IgD-negative memory B cell (primary cell): ENCODE measurements around the gene PDK2. TPM values are rescaled to one million over a fixed set of nuclear protein-coding genes. Genes with fewer than 3 reads are reported as not detected.

ENCODE experiments used
- H3K27ac Mint-ChIP-seq, 3 donors: one replicate each; pipeline ENCODE4 v1.8.0; 2020 to 2022; ENCODE audit warnings: mild to moderate bottlenecking in 3 of 3, mixed read lengths in 3 of 3, moderate library complexity in 1 of 3
- H3K27me3 Mint-ChIP-seq: one replicate; pipeline ENCODE4 v1.8.0; 2021; ENCODE audit warnings: mixed read lengths
- H3K36me3 Mint-ChIP-seq: one replicate; pipeline ENCODE4 v1.8.0; 2020; ENCODE audit warnings: mild to moderate bottlenecking, mixed read lengths
- H3K4me1 Mint-ChIP-seq, 3 donors: one replicate each; pipeline ENCODE4 v1.8.0; 2020 to 2022; ENCODE audit warnings: mixed read lengths in 3 of 3, mild to moderate bottlenecking in 1 of 3
- H3K4me3 Mint-ChIP-seq, 4 donors: one replicate each; pipeline ENCODE4 v1.8.0; 2020 to 2022; ENCODE audit warnings: mild to moderate bottlenecking in 4 of 4, mixed read lengths in 4 of 4, moderate library complexity in 3 of 4
- H3K9me3 Mint-ChIP-seq, 3 donors: one replicate each; pipeline ENCODE4 v1.8.0; 2020 to 2021; ENCODE audit warnings: mixed read lengths in 3 of 3, mild to moderate bottlenecking in 1 of 3
- polyA plus RNA-seq: library from polyadenylated mRNA; unstranded; fragments of 300-500 nt; fragmentation: Illumina TruSeq; gene quantifications from one replicate; pipeline ENCODE4 v1.2.3, GENCODE V29; 2021

PDK2 gene
- polyA plus RNA-seq, 1 donor from 2014 or later: 38.8 TPM

DNA sequence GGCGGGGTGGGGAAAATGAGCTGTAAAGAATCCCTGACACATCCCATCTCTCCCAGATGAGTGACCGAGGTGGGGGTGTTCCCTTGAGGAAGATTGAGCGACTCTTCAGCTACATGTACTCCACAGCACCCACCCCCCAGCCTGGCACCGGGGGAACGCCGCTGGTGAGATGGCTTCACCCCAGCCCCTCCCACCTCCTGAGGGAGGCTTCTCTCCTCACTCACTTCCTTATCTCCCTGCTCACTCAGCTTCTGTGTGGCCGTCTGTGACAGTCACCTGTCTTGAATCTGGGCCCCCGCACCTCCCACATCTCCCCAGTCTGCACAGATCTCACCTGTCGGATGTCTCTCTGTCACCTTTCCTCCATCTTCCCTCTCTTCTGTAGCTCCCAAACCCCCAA lies 13.4 kb downstream of the PDK2 start:
- Mint-ChIP-seq H3K27me3 (no peaks in the 10 kb centered on the region), H3K36me3 (peaks cover 3% of the 10 kb centered on the region), H3K4me3 (no peak overlapping the region), H3K27ac (no peak overlapping the region), H3K9me3 (no peaks in the 10 kb centered on the region), H3K4me1 (peaks cover 0 to 5% (median 0%) of the 10 kb centered on the region in 3 donors)

DNA sequence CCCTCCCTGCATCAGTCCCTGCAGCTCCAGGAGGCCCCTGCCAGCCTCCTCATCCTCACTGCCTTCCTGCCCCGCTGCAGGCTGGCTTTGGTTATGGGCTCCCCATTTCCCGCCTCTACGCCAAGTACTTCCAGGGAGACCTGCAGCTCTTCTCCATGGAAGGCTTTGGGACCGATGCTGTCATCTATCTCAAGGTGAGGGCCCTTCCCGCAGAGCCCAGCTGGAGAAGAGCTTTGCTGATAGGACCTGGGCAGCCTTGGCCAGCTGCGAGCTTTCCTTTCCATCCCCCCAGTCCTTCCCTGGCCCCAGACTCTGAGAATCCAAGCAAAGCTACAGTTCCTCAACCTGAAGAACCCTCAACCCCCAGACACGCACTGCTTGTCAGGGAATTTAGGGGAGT lies 14.1 kb downstream of the PDK2 start:
- H3K27ac Mint-ChIP-seq: no peak overlapping the region
- H3K4me3 Mint-ChIP-seq: no peak overlapping the region
- H3K36me3 Mint-ChIP-seq: peaks cover 3% of the 10 kb centered on the region
- H3K4me1 Mint-ChIP-seq: peaks cover 0 to 5% (median 0%) of the 10 kb centered on the region in 3 donors
- H3K9me3 Mint-ChIP-seq: no peaks in the 10 kb centered on the region
- H3K27me3 Mint-ChIP-seq: no peaks in the 10 kb centered on the region

DNA sequence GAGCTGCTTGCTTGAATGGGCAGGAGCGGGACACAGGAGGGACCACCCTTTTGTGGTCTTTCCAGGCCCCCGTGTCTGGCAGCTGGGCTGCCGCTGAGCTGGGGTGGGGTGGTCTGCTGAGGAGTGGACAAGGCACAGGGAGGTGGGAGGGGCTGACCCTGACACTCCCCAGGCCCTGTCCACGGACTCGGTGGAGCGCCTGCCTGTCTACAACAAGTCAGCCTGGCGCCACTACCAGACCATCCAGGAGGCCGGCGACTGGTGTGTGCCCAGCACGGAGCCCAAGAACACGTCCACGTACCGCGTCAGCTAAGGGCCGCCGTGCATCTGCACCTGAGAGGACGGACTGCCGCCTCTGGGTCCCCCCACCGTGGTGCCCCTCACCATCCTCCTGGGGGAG lies 14.6 kb downstream of the PDK2 start:
- Mint-ChIP-seq H3K4me1 (peaks cover 0 to 5% (median under 1%) of the 10 kb centered on the region in 3 donors), H3K36me3 (peaks cover 3% of the 10 kb centered on the region), H3K27ac (no peak overlapping the region), H3K4me3 (no peak overlapping the region), H3K27me3 (peaks cover under 1% of the 10 kb centered on the region), H3K9me3 (no peaks in the 10 kb centered on the region)

DNA sequence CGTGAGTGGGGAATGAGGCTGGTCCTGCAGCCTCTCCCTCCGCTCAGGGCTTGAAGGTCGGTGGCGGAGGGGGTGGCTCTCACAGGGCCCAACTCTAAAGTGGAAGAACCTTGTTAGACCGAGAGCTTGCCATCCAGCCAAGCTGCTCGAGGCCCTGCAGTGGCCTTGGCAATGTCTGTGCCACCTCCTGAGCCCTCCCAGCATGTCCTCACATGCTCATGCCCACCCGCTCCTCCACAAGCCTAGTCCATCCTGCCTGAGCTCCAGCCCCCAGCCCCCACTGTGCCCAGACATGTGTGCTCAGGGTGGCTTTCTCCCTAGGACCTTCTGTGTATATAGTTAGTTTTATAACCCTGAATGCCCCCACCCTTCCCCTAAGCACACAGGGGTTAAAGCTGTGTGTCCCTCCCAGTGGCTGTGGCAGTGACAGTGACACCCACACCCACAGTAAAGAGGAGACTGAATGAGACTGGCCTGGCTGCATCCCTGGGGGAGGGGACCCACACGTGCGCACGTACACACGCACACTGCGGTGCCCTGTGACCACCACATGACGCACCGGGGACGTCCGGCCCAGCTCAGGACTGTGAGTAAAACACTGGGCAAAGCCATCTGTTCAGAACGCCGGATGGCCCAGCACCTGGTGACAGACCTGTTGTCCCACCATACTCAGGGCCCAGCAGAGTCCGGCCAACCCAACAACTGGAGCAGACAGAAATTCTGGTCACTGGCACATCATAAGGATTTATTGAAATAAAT lies 15.6 kb downstream of the PDK2 start:
- peak overlapping the region in 2 of 3 donors; percentile 39 for H3K27ac Mint-ChIP-seq
- peaks cover 6% of the 10 kb centered on the region for H3K27me3 Mint-ChIP-seq
- peaks cover 0 to 10% (median 1%) of the 10 kb centered on the region in 3 donors for H3K4me1 Mint-ChIP-seq
- H3K9me3 Mint-ChIP-seq: no peaks in the 10 kb centered on the region
- H3K36me3 Mint-ChIP-seq: peaks cover 3% of the 10 kb centered on the region
- H3K4me3 Mint-ChIP-seq: no peak overlapping the region

DNA sequence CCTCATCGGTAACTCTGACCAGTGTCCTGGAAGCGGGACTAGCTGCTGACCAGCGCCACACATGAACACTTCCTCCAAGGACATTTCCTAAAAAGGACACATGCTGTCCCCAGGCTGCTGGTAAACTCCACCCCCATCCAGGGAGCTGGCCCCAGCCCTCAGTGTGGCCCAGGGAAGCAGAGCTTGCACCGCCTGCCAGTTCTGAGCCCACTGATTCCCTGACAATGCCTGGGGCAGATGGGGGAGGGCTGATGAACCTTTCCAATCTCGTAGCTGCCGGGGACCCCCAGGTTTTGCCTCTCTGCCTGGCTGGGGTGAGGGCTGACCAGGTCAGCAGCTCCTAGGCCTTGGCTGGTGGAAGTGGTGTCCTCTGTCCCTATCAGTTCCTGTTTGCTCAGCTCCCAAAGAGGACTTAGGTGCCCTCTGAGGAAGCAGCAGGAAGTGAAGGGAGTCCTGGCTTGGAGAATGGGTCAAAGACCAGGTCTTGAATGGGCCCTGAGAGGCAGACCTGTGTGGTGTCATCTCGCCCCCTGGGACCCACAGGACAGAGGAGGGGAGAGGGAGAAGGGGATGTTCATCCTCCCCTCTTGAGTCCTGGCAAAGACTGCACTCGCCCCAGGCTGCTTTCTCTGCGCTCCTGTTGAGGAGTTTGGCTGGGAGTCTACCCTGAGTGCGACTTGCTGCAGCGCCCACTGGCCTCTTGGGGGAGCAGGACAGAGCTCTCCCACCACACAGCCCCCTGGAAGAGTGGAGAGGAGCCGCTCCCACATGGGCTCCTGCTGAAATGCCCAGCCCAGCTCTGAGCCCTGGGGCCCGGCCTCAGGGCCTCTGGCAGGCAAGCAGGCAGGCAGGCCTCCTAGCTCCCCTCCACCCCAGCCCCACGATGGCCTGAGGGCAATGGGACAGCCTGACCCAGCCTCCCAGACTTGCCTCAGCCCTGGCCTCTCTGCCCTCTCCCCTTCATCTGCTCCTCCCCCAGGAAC lies 16.8 kb downstream of the PDK2 start:
- Mint-ChIP-seq H3K27me3 (peaks cover 15% of the 10 kb centered on the region), H3K4me1 (peaks cover 4 to 11% (median 5%) of the 10 kb centered on the region in 3 donors), H3K9me3 (no peaks in the 10 kb centered on the region), H3K36me3 (peaks cover 3% of the 10 kb centered on the region), H3K27ac (no peak overlapping the region), H3K4me3 (no peak overlapping the region)

DNA sequence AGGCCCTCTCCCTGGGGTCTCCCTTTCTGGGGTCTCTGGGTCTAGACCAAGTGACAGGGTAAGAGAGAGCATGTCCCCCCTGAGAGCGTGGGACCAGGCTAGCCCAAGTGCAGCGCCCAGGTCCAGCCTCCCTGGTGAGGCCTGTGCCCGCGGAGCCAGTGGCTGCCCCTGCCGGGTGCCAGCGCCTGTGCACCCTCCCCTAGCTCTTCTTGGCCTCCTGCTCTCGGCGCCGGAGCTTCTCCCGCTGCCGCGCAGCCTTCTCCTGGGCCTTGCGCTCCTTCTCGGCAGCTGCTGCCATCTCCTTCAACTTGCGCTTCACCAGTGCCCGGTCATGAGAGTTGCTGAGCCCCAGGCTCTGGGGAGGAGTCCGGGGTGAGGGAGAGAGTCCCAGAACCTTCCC lies 17.5 kb downstream of the PDK2 start:
- H3K27ac Mint-ChIP-seq: no peak overlapping the region
- peaks cover 3% of the 10 kb centered on the region for H3K36me3 Mint-ChIP-seq
- H3K27me3 Mint-ChIP-seq: peaks cover 17% of the 10 kb centered on the region
- H3K9me3 Mint-ChIP-seq: no peaks in the 10 kb centered on the region
- H3K4me1 Mint-ChIP-seq: peaks cover 5 to 12% (median 7%) of the 10 kb centered on the region in 3 donors
- no peak overlapping the region for H3K4me3 Mint-ChIP-seq

DNA sequence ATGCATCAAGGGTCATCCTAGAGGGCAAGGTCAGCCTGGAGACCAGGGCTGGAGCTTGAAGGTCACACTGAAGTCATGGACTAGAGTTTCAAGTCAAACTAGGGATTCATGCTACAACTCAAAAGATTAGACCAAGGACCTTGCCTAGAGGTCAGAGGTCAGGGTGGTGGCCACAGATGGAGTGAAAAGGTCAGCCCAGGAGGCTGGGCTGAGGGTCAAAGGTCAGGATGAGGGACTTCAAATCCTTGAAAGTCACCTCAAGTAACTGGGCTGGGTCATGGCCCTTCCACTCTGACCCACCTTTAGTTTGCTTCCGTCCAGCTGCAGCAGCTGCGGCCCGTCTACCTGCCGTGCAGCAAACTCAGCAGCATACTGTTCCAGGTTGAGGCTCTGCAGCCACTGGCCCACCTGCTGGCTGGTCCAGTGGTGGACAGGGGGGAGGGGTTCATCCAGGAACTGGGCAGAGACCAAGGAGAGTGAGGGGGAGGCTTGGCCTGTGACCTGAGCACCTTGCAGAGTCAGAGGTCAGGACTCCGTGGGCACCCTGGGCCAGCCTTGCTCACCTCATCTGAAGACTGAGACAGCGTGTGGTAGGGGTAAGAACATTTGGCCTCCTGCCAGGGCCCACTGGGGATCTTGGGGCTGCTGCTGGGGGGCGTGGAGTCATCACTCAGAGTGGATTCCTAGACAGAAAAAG lies 18.6 kb downstream of the PDK2 start:
- Mint-ChIP-seq H3K27ac (no peak overlapping the region), H3K36me3 (peaks cover 1% of the 10 kb centered on the region), H3K27me3 (peaks cover 20% of the 10 kb centered on the region), H3K4me1 (peaks cover 5 to 12% (median 7%) of the 10 kb centered on the region in 3 donors), H3K9me3 (no peaks in the 10 kb centered on the region), H3K4me3 (no peak overlapping the region)

DNA sequence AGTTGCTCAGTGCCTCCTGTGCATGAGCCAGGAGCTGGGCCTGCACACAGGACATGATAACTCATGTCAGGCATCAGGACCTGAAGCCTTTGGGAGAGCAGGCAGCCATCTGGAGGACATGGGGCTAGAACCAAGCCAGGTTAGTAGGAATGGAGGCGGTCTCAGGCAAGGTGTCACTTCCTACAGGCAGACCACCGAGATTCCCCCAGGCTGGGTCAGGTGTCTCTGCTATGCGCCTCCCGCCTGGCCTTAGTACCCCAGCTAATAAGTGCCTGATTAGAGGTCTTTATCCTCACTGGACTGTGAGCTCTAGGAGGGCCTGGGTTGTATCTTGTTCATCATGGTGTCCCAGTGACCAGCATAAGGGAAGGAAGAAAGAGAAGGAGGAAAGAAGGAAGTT lies 19.2 kb downstream of the PDK2 start:
- H3K36me3 Mint-ChIP-seq: no peaks in the 10 kb centered on the region
- H3K27ac Mint-ChIP-seq: peak overlapping the region in 1 of 3 donors; percentile 82
- H3K9me3 Mint-ChIP-seq: no peaks in the 10 kb centered on the region
- peaks cover 5 to 10% (median 7%) of the 10 kb centered on the region in 3 donors for H3K4me1 Mint-ChIP-seq
- H3K27me3 Mint-ChIP-seq: peaks cover 20% of the 10 kb centered on the region
- H3K4me3 Mint-ChIP-seq: no peak overlapping the region

DNA sequence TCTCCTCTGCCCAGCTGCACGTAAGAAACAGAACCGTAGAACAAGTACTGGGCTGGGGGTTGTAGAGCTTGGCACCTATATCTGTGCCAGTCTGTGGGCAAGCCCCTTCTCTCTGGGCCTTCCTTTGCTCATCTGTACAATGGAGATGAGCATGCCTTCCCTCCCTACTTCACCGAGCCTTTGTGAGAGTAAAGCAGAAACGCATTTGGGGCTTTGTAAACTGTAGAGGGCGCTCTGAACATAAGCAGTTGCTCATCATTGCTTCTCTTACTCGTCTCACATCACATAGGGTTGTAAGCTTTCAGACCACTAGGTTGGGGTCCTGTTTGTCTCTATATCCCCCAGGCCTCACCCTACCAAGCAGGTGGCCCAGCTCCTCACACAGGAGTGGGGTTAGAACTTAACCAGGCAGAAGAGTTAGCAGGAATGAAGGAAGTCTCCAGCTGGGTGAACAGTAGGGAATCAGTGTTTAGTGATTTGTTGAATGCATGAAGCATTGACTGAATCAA lies 19.8 kb downstream of the PDK2 start:
- Mint-ChIP-seq H3K27ac (peak overlapping the region in 2 of 3 donors; percentile 2 to 82), H3K27me3 (peaks cover 20% of the 10 kb centered on the region), H3K4me1 (peaks cover 5 to 10% (median 7%) of the 10 kb centered on the region in 3 donors), H3K9me3 (no peaks in the 10 kb centered on the region), H3K4me3 (peak overlapping the region in 1 of 4 donors; percentile 2), H3K36me3 (no peaks in the 10 kb centered on the region)

DNA sequence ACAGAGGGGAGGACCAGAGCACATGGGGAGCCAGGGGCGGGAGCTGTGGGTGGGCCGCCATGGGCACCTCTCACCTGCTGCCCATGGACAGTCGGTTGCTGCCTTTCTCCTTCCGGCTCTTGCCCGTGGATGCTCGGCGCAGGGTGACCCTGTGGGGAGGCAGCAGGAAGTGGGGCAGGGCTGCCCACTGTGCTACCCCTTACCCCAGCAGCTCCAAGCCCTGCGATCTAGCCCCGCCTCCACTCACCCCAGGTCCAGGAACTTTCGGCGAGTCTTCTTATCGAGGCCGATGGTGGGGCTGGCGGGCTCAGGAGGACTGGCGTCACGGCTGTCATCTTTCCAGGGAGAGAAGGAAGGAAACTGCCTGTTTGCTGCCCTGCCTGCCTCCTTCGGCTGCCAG lies 20.6 kb downstream of the PDK2 start:
- Mint-ChIP-seq H3K9me3 (no peaks in the 10 kb centered on the region), H3K4me3 (no peak overlapping the region), H3K27me3 (peaks cover 20% of the 10 kb centered on the region), H3K4me1 (peaks cover 5 to 10% (median 7%) of the 10 kb centered on the region in 3 donors), H3K36me3 (no peaks in the 10 kb centered on the region), H3K27ac (no peak overlapping the region)

DNA sequence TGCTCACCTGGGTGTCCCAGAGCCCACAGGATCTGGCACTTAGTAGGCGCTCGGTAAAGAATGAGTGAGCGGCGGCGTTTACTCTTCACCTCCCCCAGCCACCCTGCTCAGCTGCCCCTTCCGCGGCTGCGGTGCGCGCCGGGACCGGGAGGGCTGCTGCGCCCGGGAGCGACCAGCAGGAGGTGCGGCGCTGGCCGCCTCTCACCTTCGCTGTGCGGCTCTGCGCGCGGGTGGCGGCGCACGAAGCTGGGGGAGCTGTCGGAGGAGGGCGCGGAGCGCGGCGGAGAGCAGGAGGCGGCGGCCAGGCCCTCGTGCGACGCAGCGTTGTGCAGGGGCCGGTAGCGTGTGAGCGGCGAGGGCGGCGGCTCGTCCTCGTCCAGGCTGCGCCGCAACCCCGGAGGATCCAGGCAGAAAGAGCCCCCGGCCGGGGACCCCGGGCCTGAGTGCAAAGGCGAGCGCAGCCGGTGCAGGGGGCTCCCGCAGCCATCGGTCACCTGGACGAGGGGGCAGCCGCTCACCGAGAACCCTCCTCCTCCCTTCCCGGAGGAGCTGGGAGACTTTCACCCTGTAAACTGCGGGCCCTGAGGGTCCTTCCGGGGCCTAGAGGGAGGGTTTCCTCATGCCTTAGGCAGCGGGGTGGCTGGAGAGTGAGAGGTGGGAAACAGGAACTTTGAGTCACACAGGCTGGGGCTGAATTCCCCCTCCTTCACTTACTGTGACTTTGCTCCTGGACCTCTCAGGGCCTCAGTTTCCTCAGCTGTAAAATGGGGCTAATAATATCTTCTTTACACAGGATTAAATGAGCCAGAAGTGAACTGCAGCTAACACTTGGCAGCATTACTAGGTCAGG lies 22.3 kb downstream of the PDK2 start:
- Mint-ChIP-seq H3K4me3 (peak overlapping the region in 3 of 4 donors; percentile 38 to 87 (median 65)), H3K27ac (no peak overlapping the region), H3K9me3 (no peaks in the 10 kb centered on the region), H3K4me1 (peaks cover 5 to 10% (median 7%) of the 10 kb centered on the region in 3 donors), H3K36me3 (no peaks in the 10 kb centered on the region), H3K27me3 (peaks cover 20% of the 10 kb centered on the region)

DNA sequence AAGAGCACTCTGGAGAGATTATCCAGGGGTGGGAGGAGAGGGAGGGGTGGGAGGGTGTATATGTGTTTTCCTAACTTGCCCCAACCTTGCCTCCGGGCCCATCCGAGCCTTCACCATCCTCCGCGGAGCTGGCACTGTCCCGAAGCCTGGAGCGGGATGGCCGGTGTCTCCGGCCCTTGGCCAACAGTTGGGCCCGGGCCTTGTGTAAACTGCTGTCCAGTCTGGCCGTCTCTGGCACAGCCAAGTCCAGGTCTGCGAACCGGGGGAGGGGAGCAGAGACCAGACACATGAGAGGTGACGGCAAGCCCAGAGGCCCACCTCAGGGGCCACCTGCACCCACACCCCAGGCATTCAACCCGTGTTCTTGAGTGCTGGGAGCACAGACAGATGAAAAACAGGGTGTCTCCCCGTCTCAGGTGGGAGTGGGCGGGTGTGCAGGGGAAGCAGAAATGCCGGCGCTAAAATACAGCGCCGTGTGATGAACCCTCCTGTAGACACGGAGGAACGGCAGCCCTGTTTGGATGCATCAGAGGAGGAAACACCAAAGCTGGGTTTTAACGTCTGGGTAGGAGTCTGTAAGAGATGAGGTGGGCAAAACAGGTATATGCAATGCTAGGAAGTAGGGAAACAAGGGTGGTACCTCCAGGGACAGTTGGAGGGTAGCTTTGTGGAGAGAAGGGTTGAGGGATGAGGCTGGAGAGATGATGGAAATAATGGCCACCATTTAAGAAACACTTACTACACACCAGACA lies 23.1 kb downstream of the PDK2 start:
- no peaks in the 10 kb centered on the region for H3K9me3 Mint-ChIP-seq
- H3K36me3 Mint-ChIP-seq: no peaks in the 10 kb centered on the region
- H3K4me1 Mint-ChIP-seq: peaks cover 5 to 10% (median 7%) of the 10 kb centered on the region in 3 donors
- no peak overlapping the region for H3K27ac Mint-ChIP-seq
- peaks cover 22% of the 10 kb centered on the region for H3K27me3 Mint-ChIP-seq
- H3K4me3 Mint-ChIP-seq: peak overlapping the region in 1 of 4 donors; percentile 56

DNA sequence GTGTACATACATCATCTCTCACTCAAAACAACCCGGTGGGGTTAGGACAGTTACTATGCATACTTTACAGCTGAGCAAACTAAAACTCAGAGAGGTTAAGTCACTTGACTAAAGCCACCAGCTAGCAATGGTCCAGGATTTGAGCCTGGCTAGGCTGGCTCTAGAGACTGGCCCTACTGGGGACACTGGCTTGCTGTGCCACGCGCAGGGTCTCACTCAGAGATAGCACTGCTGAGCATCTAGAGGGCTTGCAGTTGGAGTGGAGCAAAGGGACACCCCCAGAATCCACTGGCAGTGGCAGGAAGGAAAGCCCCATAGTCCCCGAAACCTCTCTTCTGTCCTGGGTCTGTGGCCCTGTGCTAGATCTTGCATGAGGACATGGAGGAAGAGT lies 23.7 kb downstream of the PDK2 start:
- Mint-ChIP-seq H3K4me1 (peaks cover 5 to 10% (median 7%) of the 10 kb centered on the region in 3 donors), H3K36me3 (no peaks in the 10 kb centered on the region), H3K9me3 (no peaks in the 10 kb centered on the region), H3K27ac (no peak overlapping the region), H3K4me3 (no peak overlapping the region), H3K27me3 (peaks cover 22% of the 10 kb centered on the region)
